GM21390 (cell line): ENCODE data around the gene GJA9.

Source experiments
- ATAC-seq: cut with Tn5 transposase; IDR thresholded peaks from one replicate; pipeline ENCODE4 v1.9.1; 2021; ENCODE audit not compliant: unreplicated experiment

Gene GJA9

GRCh38 chr1:38832370-38832734, 49.0 kb downstream of the GJA9 start:
- ATAC-seq = no peak

GRCh38 chr1:38831731-38832369, 49.5 kb downstream of the GJA9 start:
- no peak for ATAC-seq

- no peak for ATAC-seq
Observed at GRCh38 chr1:38829368-38829767, 52.0 kb downstream of the GJA9 start.

- ATAC-seq = no peak
Observed at GRCh38 chr1:38827318-38827717, 54.1 kb downstream of the GJA9 start.

GRCh38 chr1:38826886-38827285, 54.5 kb downstream of the GJA9 start:
- no peak for ATAC-seq

GRCh38 chr1:38826262-38826661, 55.1 kb downstream of the GJA9 start:
- ATAC-seq = no peak
